Measurements from ENCODE around the gene PLXNA2. TPM values are rescaled to one million over a fixed set of nuclear protein-coding genes. Genes with fewer than 3 reads are reported as not detected.

PLXNA2 gene
- total and polyA plus RNA-seq, 2 of the 4 experiments (the other 2 are of a cell fraction) = 0.72 to 1.1 TPM

DNA sequence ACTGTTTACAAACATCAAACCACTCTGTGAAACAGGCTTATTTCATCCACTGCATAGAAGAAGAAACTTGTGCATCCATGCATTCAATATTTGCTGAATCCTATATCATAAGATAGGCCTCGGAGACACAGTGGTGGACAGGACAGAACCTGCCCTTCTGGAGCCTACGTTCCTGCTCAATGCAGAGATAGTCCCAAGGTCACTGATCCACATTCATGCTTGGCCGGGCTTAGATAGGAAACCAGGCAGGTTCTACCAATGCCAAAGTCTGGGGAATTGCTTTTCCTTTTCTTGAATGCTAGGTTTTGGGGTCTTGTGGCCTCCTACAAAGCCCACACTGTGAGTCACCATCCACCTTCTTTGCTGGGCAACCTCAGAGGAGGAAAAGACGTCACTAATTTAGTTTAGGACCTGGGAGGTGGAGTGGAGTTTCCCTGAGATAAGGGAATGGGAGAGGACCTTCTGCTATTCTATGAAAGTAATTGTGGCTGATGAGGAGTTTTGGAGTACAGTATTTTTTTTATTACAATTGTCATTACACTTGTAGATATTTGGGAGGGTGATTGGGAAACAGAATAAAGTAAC lies 233.6 kb downstream of the PLXNA2 start:
- Histone ChIP-seq H3K9me3 (ENCODE audit: control insufficient read depth, insufficient read depth, low read length) (no peaks in the 10 kb centered on the region), H2BK5ac (ENCODE audit: low read depth, low read length, poor library complexity, severe bottlenecking) (no peak overlapping the region), H3K9ac (ENCODE audit: low read depth, low read length) (no peak overlapping the region), H2AFZ (replicated peaks; ENCODE audit: low read length, poor library complexity) (peak overlapping the region; percentile 0), H4K20me1 (ENCODE audit: insufficient read depth, low read length) (no peaks in the 10 kb centered on the region), H2AK5ac (ENCODE audit: low read depth, low read length) (no peak overlapping the region), H3K4me3 (ENCODE audit: insufficient read depth, low read depth, low read length) (no peak overlapping the region), H3K9me1 (ENCODE audit: insufficient read depth, low read length) (no peaks in the 10 kb centered on the region; the same call in 1 of the 2 replicates), H2AK9ac (replicated peaks; ENCODE audit: low read depth, low read length, poor library complexity) (no peak overlapping the region), H3K4me2 (ENCODE audit: low read depth, low read length) (no peak overlapping the region), H4K91ac (ENCODE audit: insufficient read depth, low read depth, low read length) (no peak overlapping the region), H3K14ac (replicated peaks; ENCODE audit: low read depth, low read length) (no peak overlapping the region), H3K56ac (ENCODE audit: extremely low read depth, insufficient read depth, low read length) (no peak overlapping the region), H2BK20ac (ENCODE audit: low read depth, low read length) (no peak overlapping the region), H3K27ac (ENCODE audit: insufficient read depth, low read length) (no peak overlapping the region), H3K27me3 (ENCODE audit: control insufficient read depth, insufficient read depth, low read length) (no peaks in the 10 kb centered on the region; the same call in 1 of the 2 replicates), H2BK15ac (ENCODE audit: low read depth, low read length) (no peak overlapping the region), H3K18ac (ENCODE audit: low read depth, low read length) (no peak overlapping the region), H4K5ac (ENCODE audit: low read depth, low read length) (no peak overlapping the region), H2BK120ac (ENCODE audit: low read depth, low read length) (no peak overlapping the region), H3K23ac (ENCODE audit: low read depth, low read length) (no peak overlapping the region), H3K4me1 (ENCODE audit: control insufficient read depth, insufficient read depth, low read length) (no peaks in the 10 kb centered on the region), H3K4ac (ENCODE audit: low read depth, low read length) (no peak overlapping the region), H4K8ac (ENCODE audit: low read depth in 2 of 2, low read length in 2 of 2) (no peak overlapping the region), H3K36me3 (ENCODE audit: control insufficient read depth, insufficient read depth, low read length) (no peaks in the 10 kb centered on the region), H3K79me1 (ENCODE audit: low read depth in 1 of 2, low read length in 2 of 2) (no peaks in the 10 kb centered on the region)
- DNase-seq = no peak
- WGBS, 2 experiments (ENCODE audit: extremely low coverage in 2 of 2, insufficient read length in 1 of 2) = 63% methylated on average over 2 of the region's 4 CpGs; no CpG with 5 or more reads in 1 of the 2 experiments
- TF ChIP-seq CEBPB (IDR thresholded peaks at IDR 0.05; ENCODE audit: low read depth, low read length) (no peak), MXI1 (IDR thresholded peaks at IDR 0.05; ENCODE audit: borderline replicate concordance, low read depth, low read length) (no peak), MAZ (IDR thresholded peaks at IDR 0.05; ENCODE audit: borderline replicate concordance, low read depth, low read length) (no peak), SMC3 (IDR thresholded peaks at IDR 0.05; ENCODE audit: low read depth, low read length) (no peak), RFX5 (IDR thresholded peaks at IDR 0.05; ENCODE audit: low read depth, low read length) (no peak), POLR2A (IDR thresholded peaks at IDR 0.05; ENCODE audit: low read depth, low read length) (no peak)
- TF ChIP-seq, protein P1, sequence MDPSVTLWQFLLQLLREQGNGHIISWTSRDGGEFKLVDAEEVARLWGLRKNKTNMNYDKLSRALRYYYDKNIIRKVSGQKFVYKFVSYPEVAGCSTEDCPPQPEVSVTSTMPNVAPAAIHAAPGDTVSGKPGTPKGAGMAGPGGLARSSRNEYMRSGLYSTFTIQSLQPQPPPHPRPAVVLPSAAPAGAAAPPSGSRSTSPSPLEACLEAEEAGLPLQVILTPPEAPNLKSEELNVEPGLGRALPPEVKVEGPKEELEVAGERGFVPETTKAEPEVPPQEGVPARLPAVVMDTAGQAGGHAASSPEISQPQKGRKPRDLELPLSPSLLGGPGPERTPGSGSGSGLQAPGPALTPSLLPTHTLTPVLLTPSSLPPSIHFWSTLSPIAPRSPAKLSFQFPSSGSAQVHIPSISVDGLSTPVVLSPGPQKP (IDR thresholded peaks at IDR 0.05; ENCODE audit: borderline replicate concordance, low read depth, low read length) = no peak
- TF ChIP-seq, protein P2, sequence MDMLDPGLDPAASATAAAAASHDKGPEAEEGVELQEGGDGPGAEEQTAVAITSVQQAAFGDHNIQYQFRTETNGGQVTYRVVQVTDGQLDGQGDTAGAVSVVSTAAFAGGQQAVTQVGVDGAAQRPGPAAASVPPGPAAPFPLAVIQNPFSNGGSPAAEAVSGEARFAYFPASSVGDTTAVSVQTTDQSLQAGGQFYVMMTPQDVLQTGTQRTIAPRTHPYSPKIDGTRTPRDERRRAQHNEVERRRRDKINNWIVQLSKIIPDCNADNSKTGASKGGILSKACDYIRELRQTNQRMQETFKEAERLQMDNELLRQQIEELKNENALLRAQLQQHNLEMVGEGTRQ (IDR thresholded peaks at IDR 0.05; ENCODE audit: low read depth, low read length) = no peak
- ATAC-seq (ENCODE audit: low read depth) = no peak
- dilution Hi-C loops (cut with HindIII; ENCODE audit: low sequenced_read_pairs, unreplicated experiment) = no loop called here
- in situ Hi-C loops (cut with MboI; ENCODE audit: low sequenced_read_pairs) = no loop called here
- intact Hi-C loops (cut with micrococcal nuclease) = no loop called here
- no TSS peak for BruUV-seq (replicated peaks)
- ChIA-PET POLR2A (ENCODE audit: unreplicated experiment) (no interaction called here), CTCF (interaction anchor here (1.6 kb wide), 1 partner anchor 13 kb away, joined by 4 read pairs; no protein-coding TSS in a partner anchor)
